NCI-H1694 (cell line): ENCODE data around the gene UCK2.

ENCODE experiments used
- DNase-seq: peaks from one replicate; lab custom pipeline; 2025; lab: John Stamatoyannopoulos, UW

Gene UCK2

GRCh38 chr1:165938844-165939243, 111.4 kb downstream of the UCK2 start:
- DNase-seq: no peak

GRCh38 chr1:165941531-165941930, 114.1 kb downstream of the UCK2 start:
- no peak for DNase-seq

GRCh38 chr1:165942062-165942461, 114.6 kb downstream of the UCK2 start:
- no peak for DNase-seq

GRCh38 chr1:165942927-165943597, 115.6 kb downstream of the UCK2 start:
- peak; percentile 83 for DNase-seq

- DNase-seq: no peak
Observed at GRCh38 chr1:165945911-165946310, 118.5 kb downstream of the UCK2 start.

- DNase-seq: no peak
Observed at GRCh38 chr1:165947797-165948455, 120.5 kb downstream of the UCK2 start.

GRCh38 chr1:165949335-165950130, 122.1 kb downstream of the UCK2 start:
- DNase-seq: no peak

GRCh38 chr1:165954940-165955339, 127.5 kb downstream of the UCK2 start:
- peak; percentile 96 for DNase-seq

GRCh38 chr1:165958306-165958705, 130.9 kb downstream of the UCK2 start:
- DNase-seq: no peak

- no peak for DNase-seq
Observed at GRCh38 chr1:165960136-165960535, 132.7 kb downstream of the UCK2 start.

- no peak for DNase-seq
Observed at GRCh38 chr1:165960881-165961280, 133.5 kb downstream of the UCK2 start.
